Activated naive CD4-positive, alpha-beta T cell treated with anti-CD3 and anti-CD28 coated beads for 36 hours (primary cell): Measurements from ENCODE around the gene KNOP1. TPM values are rescaled to one million over a fixed set of nuclear protein-coding genes. Genes with fewer than 3 reads are reported as not detected.
"Not testable (repeated sequence)": the region's sequence is repeated elsewhere in the genome, so short reads cannot be mapped to it uniquely, and the experiment has no call there.

ENCODE experiments used
- CTCF ChIA-PET: fragments of 350-600 bp; sonication (Branson Sonifier 250); formaldehyde crosslinking; loops from one replicate; lab custom pipeline; 2021; ENCODE audit warnings: antibody characterized with exemption; lab: Charles Lee
- DNase-seq: peaks from one replicate; pipeline ENCODE4 v3.0.0-alpha.2; 2020
- H3K27ac Mint-ChIP-seq: one replicate; pipeline ENCODE4 v1.8.0; 2021; ENCODE audit warnings: mild to moderate bottlenecking, mixed read lengths
- H3K27me3 Mint-ChIP-seq: one replicate; pipeline ENCODE4 v1.8.0; 2021; ENCODE audit warnings: low read depth, mixed read lengths
- H3K36me3 Mint-ChIP-seq: one replicate; pipeline ENCODE4 v1.8.0; 2021; ENCODE audit warnings: low read depth, mixed read lengths
- H3K4me1 Mint-ChIP-seq: one replicate; pipeline ENCODE4 v1.8.0; 2021; ENCODE audit warnings: low read depth, mixed read lengths
- H3K4me3 Mint-ChIP-seq: one replicate; pipeline ENCODE4 v1.8.0; 2021; ENCODE audit warnings: mild to moderate bottlenecking, moderate library complexity, mixed read lengths
- H3K9me3 Mint-ChIP-seq: one replicate; pipeline ENCODE4 v1.8.0; 2021; ENCODE audit warnings: mixed read lengths
- intact Hi-C: fragments of 100-400 bp; cut with micrococcal nuclease; formaldehyde crosslinking; loops from one replicate; pipeline ENCODE4 v1.15.1; 2023
- total RNA-seq, 2 experiments: library from RNA; stranded (reverse); gene quantifications; one replicate each; pipeline ENCODE4 v1.2.3, GENCODE V29; 2021

Gene KNOP1
- total RNA-seq, 2 experiments from 2014 or later, result 24.4 to 26.1 TPM

DNA sequence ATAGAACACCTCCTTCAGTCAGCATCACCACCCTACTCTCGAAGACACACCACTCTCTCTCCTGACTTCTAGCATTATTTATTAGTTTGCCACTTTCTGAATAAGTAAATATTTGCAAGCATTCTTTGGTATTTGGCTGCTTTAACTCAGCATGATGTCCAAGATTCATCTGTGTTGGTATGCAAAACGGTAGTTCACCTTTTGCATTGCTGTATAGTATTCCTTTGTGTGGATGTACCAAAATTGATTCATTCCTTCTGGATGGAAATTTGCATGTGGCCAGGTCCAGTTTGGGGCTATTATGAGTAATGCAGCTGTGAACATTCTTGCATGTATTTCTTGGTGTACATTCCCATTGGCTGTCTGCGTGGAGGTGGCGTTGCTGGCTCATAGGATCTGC, 32.9 kb downstream of the KNOP1 start:
- Mint-ChIP-seq H3K27me3 (no peaks in the 10 kb centered on the region), H3K4me1 (peaks cover 27% of the 10 kb centered on the region), H3K9me3 (peaks cover 5% of the 10 kb centered on the region), H3K27ac (no peak overlapping the region), H3K36me3 (peaks cover 41% of the 10 kb centered on the region), H3K4me3 (no peak overlapping the region)
- intact Hi-C loops, result no loop called here
- CTCF ChIA-PET, result interaction anchor here (0.7 kb wide), 1 partner anchor 526 kb away, joined by 3 read pairs; no protein-coding TSS in a partner anchor
- DNase-seq, result no peak

DNA sequence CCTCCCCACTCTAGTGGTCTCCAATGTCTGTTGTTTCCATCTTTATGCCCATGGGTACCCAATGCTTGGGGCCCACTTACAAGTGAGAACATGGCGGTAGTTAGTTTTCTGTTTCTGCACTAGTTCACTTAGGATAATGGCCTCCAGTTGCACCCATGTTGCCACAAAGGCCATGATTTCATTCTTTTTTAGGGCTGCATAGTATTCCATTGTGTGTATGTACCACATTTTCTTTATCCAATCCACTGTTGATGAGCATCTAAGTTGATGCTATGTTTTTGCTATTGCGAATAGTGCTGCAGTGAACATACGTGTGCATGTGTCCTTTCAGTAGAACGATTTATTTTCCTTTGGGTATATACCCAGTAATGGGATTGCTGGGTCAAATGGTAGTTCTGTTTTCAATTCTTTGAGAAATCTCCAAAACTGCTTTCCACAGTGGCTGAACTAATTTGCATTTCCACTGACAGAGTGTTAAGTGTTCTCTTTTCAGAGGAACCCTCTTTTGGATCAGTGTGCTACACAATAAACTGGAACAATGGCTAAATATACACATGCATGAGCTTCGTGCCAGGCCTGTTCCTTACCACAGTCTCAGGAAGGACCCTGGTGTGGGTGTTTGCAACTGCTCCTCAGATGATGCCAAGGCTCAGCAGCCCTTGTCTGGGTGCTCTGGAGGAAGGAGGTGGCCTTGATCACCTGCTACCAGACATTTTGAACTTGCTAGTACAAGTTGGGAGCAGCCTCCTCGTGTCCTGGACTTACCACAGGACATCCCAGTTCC, 34.4 kb downstream of the KNOP1 start:
- Mint-ChIP-seq H3K27ac (no peak overlapping the region), H3K9me3 (peaks cover 5% of the 10 kb centered on the region), H3K4me3 (no peak overlapping the region), H3K36me3 (peaks cover 41% of the 10 kb centered on the region), H3K27me3 (no peaks in the 10 kb centered on the region), H3K4me1 (peaks cover 13% of the 10 kb centered on the region)
- no peak for DNase-seq
- intact Hi-C loops, result no loop called here
- CTCF ChIA-PET, result no interaction called here

DNA sequence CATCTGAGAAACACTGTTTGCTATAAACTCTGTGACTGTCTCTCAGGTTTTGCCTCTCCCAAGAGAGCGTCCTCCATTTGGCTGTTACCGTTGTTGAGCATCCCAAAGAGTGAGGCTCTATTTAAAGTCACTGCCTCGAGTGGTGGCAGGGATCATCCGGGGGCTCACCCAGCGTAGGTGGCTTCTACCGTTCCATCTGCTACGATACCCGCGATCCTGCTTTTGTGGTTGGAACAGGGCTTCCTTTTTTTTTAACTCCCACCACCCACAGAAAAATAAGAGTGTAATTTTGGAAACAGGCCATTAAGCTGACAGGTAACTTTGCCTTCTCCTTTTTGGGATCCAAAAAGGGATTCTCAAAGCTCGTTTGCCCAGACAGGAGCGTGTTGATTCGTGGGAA, 36.4 kb downstream of the KNOP1 start:
- intact Hi-C loops, result no loop called here
- Mint-ChIP-seq H3K9me3 (peaks cover 5% of the 10 kb centered on the region), H3K27me3 (no peaks in the 10 kb centered on the region), H3K4me3 (no peak overlapping the region), H3K27ac (no peak overlapping the region), H3K4me1 (no peaks in the 10 kb centered on the region), H3K36me3 (peaks cover 41% of the 10 kb centered on the region)
- CTCF ChIA-PET, result no interaction called here
- no peak for DNase-seq

- Mint-ChIP-seq H3K27ac (no peak overlapping the region), H3K36me3 (peaks cover 42% of the 10 kb centered on the region), H3K4me3 (no peak overlapping the region), H3K27me3 (no peaks in the 10 kb centered on the region), H3K4me1 (no peaks in the 10 kb centered on the region), H3K9me3 (peaks cover 5% of the 10 kb centered on the region)
- CTCF ChIA-PET, result interaction anchor here (0.7 kb wide), 1 partner anchor 208 kb away, joined by 3 read pairs; no protein-coding TSS in a partner anchor
- no peak for DNase-seq
- intact Hi-C loops, result no loop called here
These were observed 37.1 kb downstream of the KNOP1 start for GRCh38 chr16:19680881-19681340.

DNA sequence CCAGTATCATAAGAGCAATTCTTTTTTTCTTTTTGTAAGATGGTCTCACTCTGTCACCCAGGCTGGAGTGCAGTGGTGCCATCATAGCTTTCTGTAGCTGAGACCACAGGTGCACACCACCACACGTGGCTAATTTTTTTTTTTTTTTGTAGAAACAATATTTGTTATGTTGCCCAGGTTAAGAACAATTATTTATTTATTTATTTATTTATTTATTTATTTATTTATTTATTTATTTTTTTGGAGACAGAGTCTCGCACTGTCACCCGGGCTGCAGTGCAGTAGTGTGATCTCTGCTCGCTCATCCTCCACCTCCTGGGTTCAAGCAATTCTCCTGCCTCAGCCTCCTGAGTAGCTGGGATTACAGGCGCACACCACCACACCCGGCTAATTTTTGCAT, 38.7 kb downstream of the KNOP1 start:
- H3K27me3 Mint-ChIP-seq, DNase-seq, H3K27ac Mint-ChIP-seq, intact Hi-C loops, H3K9me3 Mint-ChIP-seq, H3K4me3 Mint-ChIP-seq, H3K4me1 Mint-ChIP-seq: not testable (repeated sequence)
- H3K36me3 Mint-ChIP-seq, result peaks cover 34% of the 10 kb centered on the region
- CTCF ChIA-PET, result interaction anchor here (0.6 kb wide), 1 partner anchor 1179 kb away, joined by 4 read pairs; no protein-coding TSS in a partner anchor

DNA sequence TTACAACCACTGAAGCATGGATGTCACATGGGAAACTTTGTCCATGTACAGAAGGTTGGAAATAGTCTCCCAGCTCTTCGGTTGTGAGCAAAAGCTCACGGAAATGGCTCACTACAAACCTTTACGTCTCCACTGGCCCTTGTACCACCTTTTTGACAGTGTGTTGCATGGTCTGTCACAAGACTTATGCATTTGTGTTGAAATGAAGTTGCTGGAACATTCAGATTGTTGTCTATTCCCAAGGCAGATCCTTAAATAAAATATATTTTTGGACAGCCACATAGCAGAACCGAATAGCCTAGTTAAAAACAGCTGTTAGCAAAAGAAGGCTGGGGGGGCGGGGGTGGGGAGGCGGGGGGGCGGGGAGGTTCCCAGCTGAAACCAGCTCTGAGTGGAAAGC, 39.2 kb downstream of the KNOP1 start:
- intact Hi-C loops, result no loop called here
- no peak for DNase-seq
- Mint-ChIP-seq H3K9me3 (no peaks in the 10 kb centered on the region), H3K27me3 (no peaks in the 10 kb centered on the region), H3K36me3 (peaks cover 30% of the 10 kb centered on the region), H3K4me1 (no peaks in the 10 kb centered on the region), H3K27ac (no peak overlapping the region), H3K4me3 (no peak overlapping the region)
- CTCF ChIA-PET, result interaction anchor here (0.6 kb wide), 1 partner anchor 1179 kb away, joined by 4 read pairs; no protein-coding TSS in a partner anchor

GRCh38 chr16:19677402-19677801, 40.6 kb downstream of the KNOP1 start:
- no peak for DNase-seq
- H3K27ac Mint-ChIP-seq, result no peak overlapping the region
- CTCF ChIA-PET, result no interaction called here
- H3K4me3 Mint-ChIP-seq, result no peak overlapping the region
- peaks cover 20% of the 10 kb centered on the region for H3K36me3 Mint-ChIP-seq
- intact Hi-C loops, result no loop called here
- H3K4me1 Mint-ChIP-seq, result no peaks in the 10 kb centered on the region
- H3K9me3 Mint-ChIP-seq, result no peaks in the 10 kb centered on the region
- H3K27me3 Mint-ChIP-seq, result no peaks in the 10 kb centered on the region

DNA sequence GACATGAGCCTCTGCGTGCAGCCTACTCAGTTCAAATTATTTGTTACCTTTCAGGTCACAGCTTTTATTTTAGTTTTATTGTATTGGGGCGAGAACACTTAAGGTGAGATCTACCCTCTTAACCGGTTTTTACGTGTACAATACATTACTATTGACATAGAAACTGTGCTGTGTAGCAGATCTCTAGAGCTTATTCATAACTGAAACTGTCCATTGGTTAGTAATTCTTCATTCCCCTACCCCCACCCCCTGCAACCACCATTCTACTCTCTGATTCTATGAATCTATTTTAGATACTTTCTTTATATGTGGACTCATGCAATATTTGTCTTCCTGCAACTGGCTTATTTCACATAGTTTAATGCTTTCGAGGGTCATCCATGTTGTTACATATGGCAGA, 43.5 kb downstream of the KNOP1 start:
- DNase-seq, result no peak
- CTCF ChIA-PET, result no interaction called here
- Mint-ChIP-seq H3K9me3 (no peaks in the 10 kb centered on the region), H3K4me3 (no peak overlapping the region), H3K27ac (no peak overlapping the region), H3K36me3 (peaks cover 21% of the 10 kb centered on the region), H3K4me1 (no peaks in the 10 kb centered on the region), H3K27me3 (no peaks in the 10 kb centered on the region)
- intact Hi-C loops, result no loop called here

DNA sequence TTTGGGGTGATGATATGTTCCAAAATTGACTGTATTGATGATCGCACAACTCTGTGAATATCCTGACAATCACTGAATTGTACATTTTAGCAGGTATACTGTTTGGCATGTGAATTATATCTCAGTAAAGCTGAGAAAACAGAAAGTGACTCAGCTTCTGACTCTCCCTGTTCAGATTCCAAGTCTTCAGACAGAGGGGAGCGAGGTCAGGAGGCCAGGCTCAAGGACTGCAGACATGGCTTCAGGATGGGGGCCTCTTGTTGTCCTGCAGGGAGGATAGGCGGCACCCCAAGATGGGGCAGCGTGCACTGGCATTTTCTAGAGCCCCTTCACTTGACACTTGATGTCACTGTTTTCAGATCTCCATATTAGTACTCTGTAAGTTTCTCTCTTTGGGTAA, 45.6 kb downstream of the KNOP1 start:
- H3K9me3 Mint-ChIP-seq, result no peaks in the 10 kb centered on the region
- H3K27ac Mint-ChIP-seq, result no peak overlapping the region
- CTCF ChIA-PET, result no interaction called here
- no peak for DNase-seq
- intact Hi-C loops, result no loop called here
- H3K4me1 Mint-ChIP-seq, result no peaks in the 10 kb centered on the region
- H3K4me3 Mint-ChIP-seq, result no peak overlapping the region
- H3K36me3 Mint-ChIP-seq, result peaks cover 28% of the 10 kb centered on the region
- H3K27me3 Mint-ChIP-seq, result no peaks in the 10 kb centered on the region

DNA sequence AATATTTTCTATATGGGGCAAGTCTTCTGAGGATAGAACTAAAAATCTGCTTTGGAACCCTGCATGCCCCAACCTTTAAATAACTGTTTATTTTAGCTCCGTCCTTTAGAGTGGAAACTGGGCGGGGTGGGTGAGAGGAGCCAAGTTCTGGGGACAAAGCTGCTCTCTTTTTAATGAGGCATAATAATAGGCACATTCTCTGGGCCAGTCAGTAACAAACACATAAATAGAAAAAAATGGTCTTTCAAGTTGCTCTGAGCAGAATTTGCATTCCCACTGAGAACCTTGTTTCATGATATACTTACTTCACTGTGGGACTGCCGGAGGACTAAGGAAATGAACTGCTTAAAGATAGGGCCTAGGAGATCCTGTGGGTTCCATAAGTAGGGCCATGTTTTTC, 51.5 kb downstream of the KNOP1 start:
- CTCF ChIA-PET, result no interaction called here
- no peak overlapping the region for H3K27ac Mint-ChIP-seq
- H3K27me3 Mint-ChIP-seq, result no peaks in the 10 kb centered on the region
- DNase-seq, result no peak
- no peaks in the 10 kb centered on the region for H3K4me1 Mint-ChIP-seq
- H3K36me3 Mint-ChIP-seq, result peaks cover 32% of the 10 kb centered on the region
- no peak overlapping the region for H3K4me3 Mint-ChIP-seq
- intact Hi-C loops, result no loop called here
- H3K9me3 Mint-ChIP-seq, result peaks cover 5% of the 10 kb centered on the region

DNA sequence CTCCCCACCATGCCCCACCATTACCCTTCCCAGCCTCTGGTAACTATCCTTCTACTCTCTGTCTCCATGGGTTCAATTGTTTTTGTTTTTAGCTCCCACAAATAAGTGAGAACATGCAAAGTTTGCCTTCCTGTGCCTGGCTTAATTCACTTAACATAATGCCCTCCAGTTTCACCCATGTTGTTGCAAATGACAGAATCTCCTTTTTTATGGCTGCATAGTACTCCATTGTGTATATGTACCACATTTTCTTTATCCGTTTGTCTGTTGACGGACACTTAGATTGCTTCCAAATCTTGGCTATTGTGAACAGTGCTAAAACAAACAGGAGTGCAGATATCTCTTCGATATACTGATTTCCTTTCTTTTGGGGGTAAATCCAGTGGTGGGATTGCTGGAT, 52.7 kb downstream of the KNOP1 start:
- H3K27me3 Mint-ChIP-seq, H3K4me3 Mint-ChIP-seq, intact Hi-C loops, H3K27ac Mint-ChIP-seq, H3K9me3 Mint-ChIP-seq, H3K4me1 Mint-ChIP-seq, DNase-seq: not testable (repeated sequence)
- H3K36me3 Mint-ChIP-seq, result peaks cover 33% of the 10 kb centered on the region
- CTCF ChIA-PET, result interaction anchor here (0.9 kb wide), 1 partner anchor 64 kb away, joined by 6 read pairs; no protein-coding TSS in a partner anchor

GRCh38 chr16:19664166-19664565, 53.9 kb downstream of the KNOP1 start:
- H3K4me3 Mint-ChIP-seq, result no peak overlapping the region
- CTCF ChIA-PET, result no interaction called here
- intact Hi-C loops, result no loop called here
- H3K27me3 Mint-ChIP-seq, result no peaks in the 10 kb centered on the region
- H3K9me3 Mint-ChIP-seq, result peaks cover 5% of the 10 kb centered on the region
- no peak for DNase-seq
- peaks cover 8% of the 10 kb centered on the region for H3K4me1 Mint-ChIP-seq
- peaks cover 34% of the 10 kb centered on the region for H3K36me3 Mint-ChIP-seq
- no peak overlapping the region for H3K27ac Mint-ChIP-seq

- H3K27ac Mint-ChIP-seq, result no peak overlapping the region
- no peak overlapping the region for H3K4me3 Mint-ChIP-seq
- H3K36me3 Mint-ChIP-seq, result peaks cover 30% of the 10 kb centered on the region
- no peaks in the 10 kb centered on the region for H3K27me3 Mint-ChIP-seq
- H3K9me3 Mint-ChIP-seq, result peaks cover 5% of the 10 kb centered on the region
- DNase-seq, result no peak
- CTCF ChIA-PET, result no interaction called here
- H3K4me1 Mint-ChIP-seq, result peaks cover 8% of the 10 kb centered on the region
- intact Hi-C loops, result no loop called here
These were observed 55.7 kb downstream of the KNOP1 start for GRCh38 chr16:19662351-19662750.
